Skeletal muscle tissue (tissue), 4 donors: ENCODE results near the gene EGFR. TPM values are rescaled to one million over a fixed set of nuclear protein-coding genes. Genes with fewer than 3 reads are reported as not detected.

Experiments
- H3K27ac ChIP-seq: one replicate; pipeline ENCODE4 v1.7.0; 2013; ENCODE audit warnings: mild to moderate bottlenecking, low read depth, low read length, inconsistent platforms
- H3K27me3 ChIP-seq, 3 donors: one replicate each; pipeline ENCODE4 v1.7.0; 2013; ENCODE audit warnings: low read length in 3 of 3; ENCODE audit not compliant: control insufficient read depth in 3 of 3, insufficient read depth in 3 of 3
- H3K36me3 ChIP-seq, 3 donors: one replicate each; pipeline ENCODE4 v1.7.0; 2013; ENCODE audit warnings: low read length in 3 of 3; ENCODE audit not compliant: control insufficient read depth in 3 of 3, insufficient read depth in 3 of 3
- H3K4me1 ChIP-seq, 3 donors: one replicate each; pipeline ENCODE4 v1.7.0; 2013; ENCODE audit warnings: low read length in 3 of 3, mild to moderate bottlenecking in 3 of 3; ENCODE audit not compliant: control insufficient read depth in 3 of 3, insufficient read depth in 3 of 3
- H3K4me3 ChIP-seq, 3 donors: one replicate each; pipeline ENCODE4 v1.7.0; 2013; ENCODE audit warnings: low read length in 3 of 3
- H3K9ac ChIP-seq, 3 donors: one replicate each; pipeline ENCODE4 v1.7.0; 2013; ENCODE audit warnings: low read length in 3 of 3, mild to moderate bottlenecking in 3 of 3, moderate library complexity in 2 of 3, low read depth in 1 of 3
- H3K9me3 ChIP-seq, 3 donors: one replicate each; pipeline ENCODE4 v1.7.0; 2013; ENCODE audit warnings: low read length in 3 of 3; ENCODE audit not compliant: control insufficient read depth in 3 of 3
- total RNA-seq: library from RNA; depleted of rRNA; stranded (reverse); fragments of >200 nt; gene quantifications from one replicate; pipeline ENCODE4 v1.2.3, GENCODE V29; 2014
- donor health status: Osteomylitis.

Gene EGFR
- total RNA-seq, 1 donor from 2014 or later, result 17.7 TPM

DNA sequence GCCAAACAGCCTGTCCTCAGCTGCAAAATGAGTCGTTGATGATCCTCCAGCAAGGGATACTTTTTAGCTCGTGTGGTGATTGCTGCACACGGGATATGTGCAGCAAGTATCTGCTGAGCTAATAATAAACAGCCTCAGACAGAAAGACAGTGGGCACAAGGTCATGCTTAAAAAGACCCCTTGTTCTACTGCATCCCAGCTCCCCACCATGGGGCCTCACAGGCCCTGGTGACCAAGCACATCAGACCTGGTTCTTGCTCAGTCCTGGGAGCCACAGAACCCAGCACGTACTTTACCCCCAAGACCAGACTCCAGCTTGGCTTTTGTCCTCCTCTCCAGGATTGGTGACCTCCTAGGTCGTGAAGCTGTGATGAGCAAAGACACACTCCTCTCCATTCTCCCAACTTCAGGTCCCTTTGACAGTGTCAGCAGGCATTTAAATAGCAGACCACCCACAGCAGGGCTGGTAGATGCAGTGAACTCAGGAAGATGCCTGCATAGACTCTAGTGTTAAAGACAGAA lies 50.5 kb downstream of the EGFR start:
- no peaks in the 10 kb centered on the region for H3K9me3 ChIP-seq
- H3K9ac ChIP-seq, result no peak overlapping the region
- H3K36me3 ChIP-seq, result no peaks in the 10 kb centered on the region
- peaks cover 45 to 51% (median 49%) of the 10 kb centered on the region in 3 donors for H3K4me1 ChIP-seq
- no peak overlapping the region for H3K4me3 ChIP-seq
- no peaks in the 10 kb centered on the region for H3K27me3 ChIP-seq
- H3K27ac ChIP-seq, result no peak overlapping the region

DNA sequence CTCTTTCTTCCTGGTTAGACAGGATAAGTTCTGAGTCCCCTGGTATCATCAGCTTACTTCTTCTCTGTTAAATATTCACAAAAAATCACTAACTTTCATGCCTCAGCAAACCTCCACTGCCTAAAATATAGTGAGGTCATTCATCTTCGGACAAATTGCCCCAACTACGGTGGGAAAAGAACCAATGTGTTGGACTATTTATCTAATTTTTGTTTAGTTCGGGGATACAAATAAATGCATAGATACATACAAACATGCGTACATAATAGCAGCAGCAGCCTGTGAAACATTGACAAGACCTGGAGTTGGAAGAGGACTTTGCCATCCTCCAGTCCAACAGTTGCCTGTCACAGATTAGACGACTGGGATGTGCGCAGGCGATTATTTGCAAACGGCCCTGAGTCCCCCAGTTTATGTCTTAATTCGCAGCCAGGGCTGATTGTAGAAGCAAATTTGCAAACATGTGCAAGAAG lies 51.5 kb downstream of the EGFR start:
- no peaks in the 10 kb centered on the region for H3K36me3 ChIP-seq
- H3K27me3 ChIP-seq, result no peaks in the 10 kb centered on the region
- no peaks in the 10 kb centered on the region for H3K9me3 ChIP-seq
- H3K4me1 ChIP-seq, result peaks cover 43 to 44% (median 43%) of the 10 kb centered on the region in 3 donors
- no peak overlapping the region for H3K9ac ChIP-seq
- peak overlapping the region; percentile 64 for H3K27ac ChIP-seq
- H3K4me3 ChIP-seq, result no peak overlapping the region

DNA sequence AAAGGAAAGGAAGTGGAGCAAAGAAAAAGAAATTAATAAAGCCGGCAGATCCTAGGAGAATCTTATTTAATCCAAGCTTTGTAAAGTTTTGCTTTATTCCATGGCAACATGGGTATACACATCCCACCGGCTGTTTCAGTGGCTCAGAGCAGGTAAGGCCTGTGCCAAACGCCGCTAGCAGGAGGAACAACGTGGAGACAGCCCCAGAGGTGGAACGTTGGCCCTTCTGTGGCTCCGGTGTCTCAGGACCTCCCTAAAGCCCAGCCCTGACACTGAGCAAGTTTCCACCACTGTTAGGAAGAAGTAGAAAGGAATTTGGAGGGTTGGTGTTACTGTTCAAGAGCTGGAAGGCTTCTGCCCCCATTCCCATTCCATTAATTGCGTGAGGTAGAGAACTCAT lies 52.0 kb downstream of the EGFR start:
- Histone ChIP-seq H3K9me3 (no peaks in the 10 kb centered on the region), H3K9ac (no peak overlapping the region), H3K27me3 (no peaks in the 10 kb centered on the region), H3K36me3 (no peaks in the 10 kb centered on the region), H3K27ac (peak overlapping the region; percentile 64), H3K4me3 (no peak overlapping the region), H3K4me1 (peaks cover 39 to 46% (median 45%) of the 10 kb centered on the region in 3 donors)

DNA sequence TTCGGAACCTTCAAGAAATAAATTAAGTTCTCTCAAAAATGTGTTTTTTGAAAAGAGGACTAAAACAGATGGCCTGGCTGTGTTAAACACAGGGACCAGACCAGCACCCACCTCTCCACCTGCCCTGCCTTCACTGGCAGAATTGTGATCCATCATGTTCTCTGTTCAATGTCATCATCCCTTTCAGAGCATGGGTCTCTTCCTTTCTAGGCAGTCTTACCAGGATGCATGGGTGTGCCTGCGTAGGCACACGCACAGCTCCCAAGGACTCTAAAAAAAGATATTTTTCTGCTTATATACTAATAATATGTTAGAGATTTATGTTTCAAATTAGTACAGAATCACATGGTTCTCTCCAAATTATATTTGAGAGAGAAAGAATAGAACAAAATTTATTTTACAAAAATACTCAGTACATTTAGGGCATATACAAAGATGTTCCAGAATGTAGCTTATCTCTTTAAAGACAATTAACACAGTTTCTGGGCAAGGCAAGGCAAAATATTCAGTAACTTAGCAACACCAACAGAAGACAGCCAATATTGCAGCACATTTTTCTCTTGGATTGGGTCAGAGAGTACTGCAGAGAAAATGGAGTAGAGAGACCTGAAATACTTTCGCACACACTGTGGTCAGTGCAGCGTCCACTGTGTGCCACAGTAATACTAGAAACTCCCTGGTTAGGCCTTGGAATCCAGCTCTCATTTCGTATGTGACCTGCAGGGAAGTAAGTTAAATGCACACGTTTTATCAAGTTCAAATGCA lies 52.8 kb downstream of the EGFR start:
- peaks cover 32 to 41% (median 38%) of the 10 kb centered on the region in 3 donors for H3K4me1 ChIP-seq

DNA sequence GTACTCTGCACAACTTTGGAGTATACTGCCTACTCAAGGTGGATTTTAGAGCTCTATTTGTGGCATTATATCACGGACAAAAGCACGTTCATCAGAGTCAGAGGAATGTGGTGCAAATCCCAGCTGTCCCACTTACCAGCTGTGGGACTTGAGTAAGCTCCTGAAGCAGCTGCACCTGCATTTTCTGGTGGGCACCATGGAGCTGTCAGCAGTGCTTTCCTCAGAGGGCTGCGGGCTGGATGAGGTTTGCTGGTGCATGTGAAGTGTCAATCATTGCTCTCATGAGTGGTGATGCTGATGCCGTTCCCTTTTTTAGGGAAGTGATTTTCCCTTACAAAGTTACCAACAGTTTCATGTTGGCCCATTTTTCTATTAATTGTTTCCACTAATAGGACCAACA lies 53.4 kb downstream of the EGFR start:
- peak overlapping the region; percentile 53 for H3K27ac ChIP-seq
- no peak overlapping the region for H3K4me3 ChIP-seq
- no peaks in the 10 kb centered on the region for H3K9me3 ChIP-seq
- no peaks in the 10 kb centered on the region for H3K27me3 ChIP-seq
- H3K36me3 ChIP-seq, result no peaks in the 10 kb centered on the region
- peaks cover 26 to 37% (median 31%) of the 10 kb centered on the region in 3 donors for H3K4me1 ChIP-seq
- no peak overlapping the region for H3K9ac ChIP-seq

More for the DNA sequence above, 52.8 kb downstream of the EGFR start:
- H3K36me3 ChIP-seq, result no peaks in the 10 kb centered on the region
- H3K4me3 ChIP-seq, result no peak overlapping the region
- H3K9ac ChIP-seq, result no peak overlapping the region
- H3K27ac ChIP-seq, result peak overlapping the region; percentile 64
- no peaks in the 10 kb centered on the region for H3K27me3 ChIP-seq
- no peaks in the 10 kb centered on the region for H3K9me3 ChIP-seq

DNA sequence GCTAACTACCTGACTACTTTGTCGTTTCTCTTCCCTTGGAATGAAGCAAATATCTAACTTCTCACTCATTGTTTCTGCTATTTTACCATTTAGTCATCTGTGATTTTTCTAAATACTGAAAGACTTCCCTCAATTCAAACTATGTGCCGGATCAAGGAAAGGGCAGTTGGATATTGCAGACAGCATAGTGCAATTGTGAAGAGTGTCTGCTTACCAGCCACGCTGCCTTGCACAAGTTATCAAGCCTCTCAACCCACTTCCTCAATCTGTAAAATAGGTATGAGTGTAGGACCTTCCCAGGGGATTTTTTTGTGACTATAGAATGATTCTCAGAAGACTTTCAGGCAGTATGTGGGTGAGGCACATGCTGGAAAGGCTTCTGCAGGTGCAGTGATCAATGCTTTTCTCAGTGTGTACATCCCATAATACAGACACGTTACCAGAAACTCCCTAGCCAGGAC lies 54.3 kb downstream of the EGFR start:
- Histone ChIP-seq H3K4me1 (peaks cover 32 to 38% (median 37%) of the 10 kb centered on the region in 3 donors), H3K4me3 (no peak overlapping the region), H3K27me3 (no peaks in the 10 kb centered on the region), H3K27ac (peak overlapping the region; percentile 70), H3K9ac (no peak overlapping the region), H3K36me3 (no peaks in the 10 kb centered on the region), H3K9me3 (no peaks in the 10 kb centered on the region)

DNA sequence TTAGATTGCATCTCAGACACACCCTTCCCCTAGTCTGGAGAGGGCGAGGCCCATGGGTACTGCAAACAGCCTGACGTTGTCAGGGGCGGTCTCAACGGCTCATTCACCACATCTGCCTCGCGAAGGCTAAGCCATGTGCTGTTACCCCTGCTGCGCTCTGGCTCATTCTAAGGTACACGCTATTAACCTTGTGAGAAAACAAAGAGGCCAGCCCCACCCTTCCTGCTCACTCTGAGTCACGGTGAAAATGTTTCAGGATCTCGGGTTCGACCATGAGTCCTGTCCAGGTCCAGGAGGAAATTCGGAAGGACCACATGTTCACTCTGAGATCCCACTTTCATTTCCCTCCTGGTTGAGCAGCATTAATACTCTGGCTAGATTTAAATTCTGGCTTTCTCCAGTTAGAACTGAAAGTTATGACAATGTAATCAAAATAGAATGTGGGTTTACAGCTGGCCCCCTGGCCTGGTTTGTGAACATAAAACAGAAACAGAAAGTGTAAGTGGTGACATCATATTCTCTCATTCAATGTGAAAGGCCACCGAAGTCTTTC lies 55.2 kb downstream of the EGFR start:
- H3K4me1 ChIP-seq, result peaks cover 41 to 46% (median 45%) of the 10 kb centered on the region in 3 donors
- H3K4me3 ChIP-seq, result peak overlapping the region; percentile 32 to 56 (median 45)

DNA sequence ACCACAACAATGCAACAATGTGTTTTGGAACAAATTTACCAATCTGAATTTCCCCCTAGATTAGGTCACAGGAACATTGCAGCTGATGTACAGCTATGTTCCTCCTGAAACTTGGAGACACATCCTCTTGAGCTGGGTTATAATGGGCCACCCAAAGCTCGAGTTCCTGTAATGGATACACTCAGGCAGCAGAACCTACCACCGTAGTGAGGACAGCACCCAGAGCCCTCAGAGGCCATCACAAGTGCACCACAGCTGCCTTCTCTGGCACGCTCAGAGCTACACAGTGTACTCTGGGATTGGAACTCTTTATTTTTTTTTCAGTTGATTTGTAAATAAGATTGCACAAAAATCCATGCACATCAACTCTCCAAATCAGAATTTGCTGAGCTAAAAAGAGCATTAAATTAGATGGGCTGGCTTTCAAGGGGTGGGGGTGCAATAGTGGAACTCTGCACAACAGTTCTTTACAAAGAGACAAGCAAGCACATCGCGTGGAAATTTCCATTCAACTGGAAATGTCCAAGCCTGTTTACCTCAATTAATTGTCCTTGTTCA lies 56.7 kb downstream of the EGFR start:
- H3K4me1 ChIP-seq, result peaks cover 38 to 49% (median 46%) of the 10 kb centered on the region in 3 donors
- H3K4me3 ChIP-seq, result no peak overlapping the region

More for the DNA sequence above, 55.2 kb downstream of the EGFR start:
- peak overlapping the region; percentile 70 for H3K27ac ChIP-seq
- peak overlapping the region in 1 of 3 donors; percentile 46 for H3K9ac ChIP-seq
- no peaks in the 10 kb centered on the region for H3K36me3 ChIP-seq
- no peaks in the 10 kb centered on the region for H3K9me3 ChIP-seq
- no peaks in the 10 kb centered on the region for H3K27me3 ChIP-seq

DNA sequence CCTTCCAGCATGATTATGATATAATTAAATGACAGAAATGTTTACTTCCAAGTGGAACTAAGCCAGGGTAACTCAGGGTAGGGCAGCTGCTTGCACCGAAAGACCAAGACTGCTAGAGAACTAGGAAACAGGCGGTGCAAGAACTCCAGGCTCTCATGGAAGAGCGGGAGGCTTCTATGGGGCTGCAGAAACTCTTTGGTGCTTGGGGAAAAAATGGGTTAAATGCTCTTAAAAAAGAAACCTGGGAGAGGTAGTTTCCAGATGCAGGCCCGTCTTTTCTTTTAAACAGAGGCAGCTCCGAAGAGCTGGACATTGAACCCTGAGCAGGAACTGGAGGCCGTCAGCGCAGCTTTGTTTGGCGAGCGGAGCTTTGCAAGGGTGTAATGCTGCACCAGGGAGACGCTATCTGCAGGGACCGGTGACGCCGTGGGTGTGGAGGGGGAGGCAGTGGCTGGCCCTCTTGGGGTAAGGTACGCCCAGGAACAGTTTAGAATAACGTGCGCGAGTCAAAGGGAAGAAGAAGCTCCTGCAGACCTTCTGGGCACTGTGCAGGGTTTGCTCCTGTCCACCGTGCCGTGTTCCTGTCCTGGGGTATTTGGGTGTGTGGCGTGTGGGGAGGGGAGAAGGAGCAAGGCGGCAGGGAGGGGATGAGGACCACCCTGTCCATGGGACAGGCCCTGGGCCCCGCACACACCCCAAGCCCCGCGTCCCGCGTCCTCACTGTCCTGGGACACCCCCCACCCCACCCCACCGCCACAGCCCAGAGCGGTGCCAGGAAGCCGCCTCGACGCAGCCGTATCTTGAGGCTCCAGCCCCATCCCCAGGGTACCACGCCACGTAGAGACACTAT lies 59.0 kb downstream of the EGFR start:
- Histone ChIP-seq H3K9me3 (no peaks in the 10 kb centered on the region), H3K4me1 (peaks cover 38 to 44% (median 44%) of the 10 kb centered on the region in 3 donors), H3K27ac (no peak overlapping the region), H3K9ac (peak overlapping the region in 1 of 3 donors; percentile 46), H3K27me3 (no peaks in the 10 kb centered on the region), H3K36me3 (no peaks in the 10 kb centered on the region), H3K4me3 (peak overlapping the region in 2 of 3 donors; percentile 17 to 44)

More for the DNA sequence above, 56.7 kb downstream of the EGFR start:
- H3K9ac ChIP-seq, result no peak overlapping the region
- peak overlapping the region; percentile 3 for H3K27ac ChIP-seq
- no peaks in the 10 kb centered on the region for H3K27me3 ChIP-seq
- no peaks in the 10 kb centered on the region for H3K9me3 ChIP-seq
- no peaks in the 10 kb centered on the region for H3K36me3 ChIP-seq
